ENCODE results near the gene CELF4.

Gene CELF4

GRCh38 chr18:37307181-37307580 is 258.4 kb downstream of the CELF4 start:
- DNase-seq: no peak

- no peak for DNase-seq
Observed at GRCh38 chr18:37306432-37306831, 259.2 kb downstream of the CELF4 start.

- DNase-seq: no peak
Observed at GRCh38 chr18:37305066-37305465, 260.5 kb downstream of the CELF4 start.

- DNase-seq: no peak
Observed at GRCh38 chr18:37304012-37304680, 261.5 kb downstream of the CELF4 start.

- DNase-seq: no peak
Observed at GRCh38 chr18:37303009-37303408, 262.6 kb downstream of the CELF4 start.

GRCh38 chr18:37302519-37302918 is 263.1 kb downstream of the CELF4 start:
- no peak for DNase-seq

GRCh38 chr18:37299471-37300304 is 265.9 kb downstream of the CELF4 start:
- no peak for DNase-seq

- DNase-seq: no peak
Observed at GRCh38 chr18:37298816-37299215, 266.8 kb downstream of the CELF4 start.

GRCh38 chr18:37297106-37297505 is 268.5 kb downstream of the CELF4 start:
- no peak for DNase-seq

- no peak for DNase-seq
Observed at GRCh38 chr18:37294951-37295350, 270.6 kb downstream of the CELF4 start.

GRCh38 chr18:37293359-37293758 is 272.2 kb downstream of the CELF4 start:
- no peak for DNase-seq

GRCh38 chr18:37289423-37289822 is 276.2 kb downstream of the CELF4 start:
- DNase-seq: no peak

GRCh38 chr18:37287601-37288000 is 278.0 kb downstream of the CELF4 start:
- DNase-seq: no peak

- DNase-seq: no peak
Observed at GRCh38 chr18:37286801-37287200, 278.8 kb downstream of the CELF4 start.

- DNase-seq: no peak
Observed at GRCh38 chr18:37285825-37286224, 279.8 kb downstream of the CELF4 start.

- no peak for DNase-seq
Observed at GRCh38 chr18:37284260-37284659, 281.3 kb downstream of the CELF4 start.

- no peak for DNase-seq
Observed at GRCh38 chr18:37282386-37283037, 283.1 kb downstream of the CELF4 start.

- DNase-seq: no peak
Observed at GRCh38 chr18:37280701-37281393, 284.8 kb downstream of the CELF4 start.

- DNase-seq: no peak
Observed at GRCh38 chr18:37277804-37278203, 287.8 kb downstream of the CELF4 start.

GRCh38 chr18:37276111-37276890 is 289.3 kb downstream of the CELF4 start:
- no peak for DNase-seq

- DNase-seq: no peak
Observed at GRCh38 chr18:37275237-37275741, 290.3 kb downstream of the CELF4 start.

Data from activated naive CD4-positive, alpha-beta T cell treated with anti-CD3 and anti-CD28 coated beads, Interleukin-2, amount 50 U/mL, for 16 hours (primary cell).